OCI-LY3 (cell line): ENCODE data around the gene PCBP3.

Experiments
- CTCF ChIP-seq: fragments of 200-600, 300-600 bp; sonication (generic); IDR thresholded peaks from 2 replicates; pipeline ENCODE4 v1.5.1; 2014; ENCODE audit warnings: antibody characterized with exemption, low read length, low read depth
- EZH2phosphoT487 ChIP-seq: fragments of 200-600 bp; shearing (Covaris generic); IDR thresholded peaks from 2 replicates; pipeline ENCODE4 v1.6.1; 2018; ENCODE audit warnings: antibody characterized with exemption, mixed run types, low read depth

GRCh38 chr21:45927032-45927431 lies 283.5 kb downstream of the PCBP3 start:
- no peak for TF ChIP-seq CTCF
- no peak for TF ChIP-seq EZH2phosphoT487
